IPS-20b (cell line): Measurements from ENCODE around the gene TSACC.
"Not testable (repeated sequence)": the region's sequence is repeated elsewhere in the genome, so short reads cannot be mapped to it uniquely, and the experiment has no call there.

Source experiments
- H3K27ac ChIP-seq: one replicate; pipeline ENCODE4 v1.5.1; 2013; ENCODE audit warnings: low read length
- H3K27me3 ChIP-seq: 2 replicates; pipeline ENCODE4 v1.6.1; 2013; ENCODE audit warnings: mild to moderate bottlenecking, low read length, inconsistent platforms; ENCODE audit not compliant: insufficient read depth
- H3K36me3 ChIP-seq: 2 replicates; pipeline ENCODE4 v1.6.1; 2013; ENCODE audit warnings: low read depth, mild to moderate bottlenecking, inconsistent platforms, low read length, moderate library complexity; ENCODE audit not compliant: insufficient read depth
- H3K4me1 ChIP-seq: 2 replicates; pipeline ENCODE4 v1.6.1; 2013; ENCODE audit warnings: mild to moderate bottlenecking, control low read depth, inconsistent platforms, low read length, moderate library complexity; ENCODE audit not compliant: insufficient read depth
- H3K4me3 ChIP-seq: 2 replicates; pipeline ENCODE4 v1.5.1; 2013; ENCODE audit warnings: mild to moderate bottlenecking, low read length, inconsistent platforms
- H3K9ac ChIP-seq: 2 replicates; pipeline ENCODE4 v1.6.1; 2013; ENCODE audit warnings: low read depth, mild to moderate bottlenecking, inconsistent platforms, low read length, moderate library complexity
- H3K9me3 ChIP-seq: 2 replicates; pipeline ENCODE4 v1.6.1; 2013; ENCODE audit warnings: mild to moderate bottlenecking, low read depth, low read length, inconsistent platforms; ENCODE audit not compliant: insufficient read depth

TSACC gene

GRCh38 chr1:156316909-156317308 lies 21.4 kb upstream of the TSACC start:
- Histone ChIP-seq H3K36me3 (peaks cover 99% of the 10 kb centered on the region), H3K27me3 (no peaks in the 10 kb centered on the region), H3K9me3 (no peaks in the 10 kb centered on the region), H3K9ac (no peak overlapping the region), H3K4me1 (no peaks in the 10 kb centered on the region), H3K4me3 (no peak overlapping the region), H3K27ac (no peak overlapping the region)

- no peaks in the 10 kb centered on the region for H3K9me3 ChIP-seq
- no peak overlapping the region for H3K27ac ChIP-seq
- H3K4me1 ChIP-seq: no peaks in the 10 kb centered on the region
- H3K27me3 ChIP-seq: no peaks in the 10 kb centered on the region
- no peak overlapping the region for H3K9ac ChIP-seq
- H3K4me3 ChIP-seq: no peak overlapping the region
- peaks cover 98% of the 10 kb centered on the region for H3K36me3 ChIP-seq
Measured at GRCh38 chr1:156319664-156320063, 18.7 kb upstream of the TSACC start.

GRCh38 chr1:156320560-156320959 lies 17.8 kb upstream of the TSACC start:
- Histone ChIP-seq H3K9me3 (no peaks in the 10 kb centered on the region), H3K27ac (no peak overlapping the region), H3K27me3 (no peaks in the 10 kb centered on the region), H3K36me3 (peaks cover 98% of the 10 kb centered on the region), H3K4me1 (no peaks in the 10 kb centered on the region), H3K4me3 (no peak overlapping the region), H3K9ac (no peak overlapping the region)

GRCh38 chr1:156323179-156323578 lies 15.1 kb upstream of the TSACC start:
- H3K27me3 ChIP-seq, H3K4me3 ChIP-seq, H3K9me3 ChIP-seq, H3K9ac ChIP-seq, H3K27ac ChIP-seq, H3K4me1 ChIP-seq: not testable (repeated sequence)
- peaks cover 87% of the 10 kb centered on the region for H3K36me3 ChIP-seq

- Histone ChIP-seq H3K27ac (no peak overlapping the region), H3K4me3 (peak overlapping the region; percentile 99), H3K9me3 (no peaks in the 10 kb centered on the region), H3K36me3 (peaks cover 49% of the 10 kb centered on the region), H3K4me1 (no peaks in the 10 kb centered on the region), H3K27me3 (no peaks in the 10 kb centered on the region), H3K9ac (peak overlapping the region; percentile 97; the same call in 1 of the 2 replicates)
Measured at GRCh38 chr1:156336242-156336641, 2.1 kb upstream of the TSACC start.

- Histone ChIP-seq H3K4me3 (peak overlapping the region; percentile 99), H3K9me3 (no peaks in the 10 kb centered on the region), H3K27ac (peak overlapping the region; percentile 63), H3K9ac (peak overlapping the region; percentile 97), H3K27me3 (no peaks in the 10 kb centered on the region), H3K36me3 (peaks cover 39% of the 10 kb centered on the region), H3K4me1 (no peaks in the 10 kb centered on the region)
Measured at GRCh38 chr1:156337052-156337887, 1.1 kb upstream of the TSACC start.

- Histone ChIP-seq H3K9ac (peak overlapping the region; percentile 97), H3K27me3 (no peaks in the 10 kb centered on the region), H3K4me3 (peak overlapping the region; percentile 99), H3K36me3 (peaks cover 34% of the 10 kb centered on the region), H3K4me1 (no peaks in the 10 kb centered on the region), H3K9me3 (no peaks in the 10 kb centered on the region), H3K27ac (peak overlapping the region; percentile 63)
Measured at GRCh38 chr1:156337888-156338179, 492 bp upstream of the TSACC start.

GRCh38 chr1:156342166-156342955 lies 4.0 kb downstream of the TSACC start:
- Histone ChIP-seq H3K4me1 (0 out of 2 replicates have a peak, but pooled peaks cover 3% of the 10 kb centered on the region), H3K36me3 (no peaks in the 10 kb centered on the region), H3K9ac (no peak overlapping the region), H3K9me3 (no peaks in the 10 kb centered on the region), H3K4me3 (no peak overlapping the region), H3K27ac (no peak overlapping the region), H3K27me3 (no peaks in the 10 kb centered on the region)

GRCh38 chr1:156344409-156344808 lies 6.1 kb downstream of the TSACC start:
- Histone ChIP-seq H3K27ac (no peak overlapping the region), H3K4me1 (0 out of 2 replicates have a peak, but pooled peaks cover 3% of the 10 kb centered on the region), H3K4me3 (no peak overlapping the region)

GRCh38 chr1:156346035-156346434 lies 7.7 kb downstream of the TSACC start:
- H3K9ac ChIP-seq, H3K36me3 ChIP-seq, H3K9me3 ChIP-seq, H3K27me3 ChIP-seq, H3K4me1 ChIP-seq, H3K4me3 ChIP-seq, H3K27ac ChIP-seq: not testable (repeated sequence)

More at GRCh38 chr1:156344409-156344808, 6.1 kb downstream of the TSACC start:
- no peaks in the 10 kb centered on the region for H3K9me3 ChIP-seq
- H3K36me3 ChIP-seq: no peaks in the 10 kb centered on the region
- H3K27me3 ChIP-seq: no peaks in the 10 kb centered on the region
- no peak overlapping the region for H3K9ac ChIP-seq

- Histone ChIP-seq H3K4me3 (no peak overlapping the region), H3K27ac (no peak overlapping the region), H3K27me3 (no peaks in the 10 kb centered on the region), H3K36me3 (no peaks in the 10 kb centered on the region), H3K4me1 (0 out of 2 replicates have a peak, but pooled peaks cover 3% of the 10 kb centered on the region), H3K9ac (no peak overlapping the region), H3K9me3 (no peaks in the 10 kb centered on the region)
Measured at GRCh38 chr1:156346636-156347035, 8.3 kb downstream of the TSACC start.

- no peaks in the 10 kb centered on the region for H3K27me3 ChIP-seq
- no peak overlapping the region for H3K4me3 ChIP-seq
- no peaks in the 10 kb centered on the region for H3K36me3 ChIP-seq
- no peak overlapping the region for H3K9ac ChIP-seq
- no peak overlapping the region for H3K27ac ChIP-seq
- no peaks in the 10 kb centered on the region for H3K9me3 ChIP-seq
- 0 out of 2 replicates have a peak, but pooled peaks cover 3% of the 10 kb centered on the region for H3K4me1 ChIP-seq
Measured at GRCh38 chr1:156347331-156347730, 9.0 kb downstream of the TSACC start.
